ENCODE measurements around the gene FBXO10. TPM values are rescaled to one million over a fixed set of nuclear protein-coding genes. Genes with fewer than 3 reads are reported as not detected.
"Not testable (repeated sequence)": the region's sequence is repeated elsewhere in the genome, so short reads cannot be mapped to it uniquely, and the experiment has no call there.

Gene FBXO10
- total RNA-seq, 4 donors from 2014 or later: 4.2 to 16.5 (median 6.8) TPM

GRCh38 chr9:37604296-37604695, 28.1 kb upstream of the FBXO10 start:
- H3K36me3 ChIP-seq: no peaks in the 10 kb centered on the region
- H3K27me3 ChIP-seq: no peaks in the 10 kb centered on the region
- intact Hi-C loops (cut with DNase I; ENCODE audit: low total_unique reads) (no loop called here), in situ Hi-C loops (cut with MboI; ENCODE audit: low pct_ligation_motif_present in 1 of 4, low pct_unique_long_range_greater_than_20kb in 1 of 4, low sequenced_read_pairs in 3 of 4) (no loop called here)
- H3K9me3 ChIP-seq: no peaks in the 10 kb centered on the region
- WGBS, 2 donors (ENCODE audit: low coverage in 1 of 2): 76 to 92% methylated on average over 1 of the region's 1 CpG
- no peak for DNase-seq
- no peak overlapping the region for H3K4me3 ChIP-seq
- no peak overlapping the region for H3K27ac ChIP-seq
- no peak for TF ChIP-seq EP300 (IDR thresholded peaks at IDR 0.05; ENCODE audit: low read depth)
- H3K4me1 ChIP-seq: peaks cover 0 to 10% (median 3%) of the 10 kb centered on the region in 4 donors

- no peaks in the 10 kb centered on the region for H3K27me3 ChIP-seq
- 43 to 68% methylated on average over 5 of the region's 5 CpGs for WGBS, 2 donors (ENCODE audit: low coverage in 1 of 2)
- DNase-seq: peak; percentile 88
- peaks cover 0 to 10% (median 3%) of the 10 kb centered on the region in 4 donors for H3K4me1 ChIP-seq
- H3K9me3 ChIP-seq: no peaks in the 10 kb centered on the region
- in situ Hi-C loops (cut with MboI; ENCODE audit: low pct_ligation_motif_present in 1 of 4, low pct_unique_long_range_greater_than_20kb in 1 of 4, low sequenced_read_pairs in 3 of 4): no loop called here
- peak overlapping the region in 2 of 4 donors; percentile 42 to 46 for H3K27ac ChIP-seq
- no peak for TF ChIP-seq CTCF (IDR thresholded peaks at IDR 0.05)
- no peak for TF ChIP-seq POLR2A (IDR thresholded peaks at IDR 0.05)
- no peak for TF ChIP-seq EP300 (IDR thresholded peaks at IDR 0.05; ENCODE audit: low read depth)
- TF ChIP-seq POLR2AphosphoS5 (IDR thresholded peaks at IDR 0.05): peak in 2 of 3 donors; percentile 57 to 70
- intact Hi-C loops (cut with DNase I; ENCODE audit: low total_unique reads): no loop called here
- no peaks in the 10 kb centered on the region for H3K36me3 ChIP-seq
- H3K4me3 ChIP-seq: no peak overlapping the region
Observed at GRCh38 chr9:37602817-37603216, 26.6 kb upstream of the FBXO10 start.

GRCh38 chr9:37602061-37602460, 25.9 kb upstream of the FBXO10 start:
- intact Hi-C loops (cut with DNase I; ENCODE audit: low total_unique reads); in situ Hi-C loops (cut with MboI; ENCODE audit: low pct_ligation_motif_present in 1 of 4, low pct_unique_long_range_greater_than_20kb in 1 of 4, low sequenced_read_pairs in 3 of 4): not testable (repeated sequence)
- WGBS, 2 donors (ENCODE audit: low coverage in 1 of 2): 94 to 100% methylated on average over 2 to 4 of the region's 4 CpGs

GRCh38 chr9:37596504-37596903, 20.3 kb upstream of the FBXO10 start:
- TF ChIP-seq EP300 (IDR thresholded peaks at IDR 0.05; ENCODE audit: low read depth): no peak
- no peak for TF ChIP-seq POLR2AphosphoS5 (IDR thresholded peaks at IDR 0.05)
- no peak for TF ChIP-seq CTCF (IDR thresholded peaks at IDR 0.05)
- no peak for TF ChIP-seq POLR2A (IDR thresholded peaks at IDR 0.05)
- no peak overlapping the region for H3K27ac ChIP-seq
- DNase-seq: no peak
- H3K4me1 ChIP-seq: peaks cover 6 to 18% (median 8%) of the 10 kb centered on the region in 4 donors
- no peaks in the 10 kb centered on the region for H3K27me3 ChIP-seq
- in situ Hi-C loops (cut with MboI; ENCODE audit: low pct_ligation_motif_present in 1 of 4, low pct_unique_long_range_greater_than_20kb in 1 of 4, low sequenced_read_pairs in 3 of 4) (loop anchor here in 3 of 4 donors (10.0 to 25.0 kb wide), 6 partner anchors 112 to 466 kb away; partner anchors contain the start of genes POLR1E (in 2 of the 3), SLC25A51 (in 2 of the 3), EXOSC3 (in 1 of the 3) and SHB (in 1 of the 3)), intact Hi-C loops (cut with DNase I; ENCODE audit: low total_unique reads) (no loop called here)
- no peaks in the 10 kb centered on the region for H3K36me3 ChIP-seq
- H3K4me3 ChIP-seq: no peak overlapping the region
- 66 to 79% methylated on average over 2 of the region's 2 CpGs for WGBS, 2 donors (ENCODE audit: low coverage in 1 of 2)
- H3K9me3 ChIP-seq: no peaks in the 10 kb centered on the region

More at GRCh38 chr9:37602061-37602460, 25.9 kb upstream of the FBXO10 start:
- H3K27ac ChIP-seq, DNase-seq, H3K27me3 ChIP-seq, H3K4me3 ChIP-seq, H3K9me3 ChIP-seq, H3K36me3 ChIP-seq, H3K4me1 ChIP-seq: not testable (repeated sequence)

- TF ChIP-seq CTCF (IDR thresholded peaks at IDR 0.05) (no peak), POLR2AphosphoS5 (IDR thresholded peaks at IDR 0.05) (no peak), POLR2A (IDR thresholded peaks at IDR 0.05) (no peak), EP300 (IDR thresholded peaks at IDR 0.05; ENCODE audit: low read depth) (no peak)
- DNase-seq: no peak
- Histone ChIP-seq H3K36me3 (peaks cover 0 to under 1% (median 0%) of the 10 kb centered on the region in 4 donors), H3K27me3 (no peaks in the 10 kb centered on the region), H3K4me1 (peaks cover 19 to 40% (median 25%) of the 10 kb centered on the region in 4 donors), H3K27ac (peak overlapping the region in 3 of 4 donors; percentile 14 to 65 (median 40)), H3K9me3 (no peaks in the 10 kb centered on the region), H3K4me3 (peak overlapping the region in 2 of 4 donors; percentile 22 to 35)
- 78 to 79% methylated on average over 5 to 6 of the region's 6 CpGs for WGBS, 2 donors (ENCODE audit: low coverage in 1 of 2)
- in situ Hi-C loops (cut with MboI; ENCODE audit: low pct_ligation_motif_present in 1 of 4, low pct_unique_long_range_greater_than_20kb in 1 of 4, low sequenced_read_pairs in 3 of 4): loop anchor here in 3 of 4 donors (10.0 to 25.0 kb wide), 6 partner anchors 109 to 468 kb away; partner anchors contain the start of genes POLR1E (in 2 of the 3), SLC25A51 (in 2 of the 3), EXOSC3 (in 1 of the 3) and SHB (in 1 of the 3)
- intact Hi-C loops (cut with DNase I; ENCODE audit: low total_unique reads): no loop called here
Observed at GRCh38 chr9:37593883-37594448, 17.8 kb upstream of the FBXO10 start.
